GM19035 (cell line): ENCODE measurements around the gene UBXN11.
"Not testable (repeated sequence)": the region's sequence is repeated elsewhere in the genome, so short reads cannot be mapped to it uniquely, and the experiment has no call there.

Experiments
- ATAC-seq: cut with Tn5 transposase; IDR thresholded peaks from one replicate; pipeline ENCODE4 v1.9.1; 2021; ENCODE audit not compliant: unreplicated experiment

The UBXN11 gene

GRCh38 chr1:26305667-26306289 lies 658 bp downstream of the UBXN11 start:
- no peak for ATAC-seq

GRCh38 chr1:26302733-26303405 lies 3.6 kb downstream of the UBXN11 start:
- ATAC-seq = no peak

- ATAC-seq = no peak
These were observed 5.7 kb downstream of the UBXN11 start for GRCh38 chr1:26300578-26301275.

- no peak for ATAC-seq
These were observed 8.7 kb downstream of the UBXN11 start for GRCh38 chr1:26297791-26298124.

DNA sequence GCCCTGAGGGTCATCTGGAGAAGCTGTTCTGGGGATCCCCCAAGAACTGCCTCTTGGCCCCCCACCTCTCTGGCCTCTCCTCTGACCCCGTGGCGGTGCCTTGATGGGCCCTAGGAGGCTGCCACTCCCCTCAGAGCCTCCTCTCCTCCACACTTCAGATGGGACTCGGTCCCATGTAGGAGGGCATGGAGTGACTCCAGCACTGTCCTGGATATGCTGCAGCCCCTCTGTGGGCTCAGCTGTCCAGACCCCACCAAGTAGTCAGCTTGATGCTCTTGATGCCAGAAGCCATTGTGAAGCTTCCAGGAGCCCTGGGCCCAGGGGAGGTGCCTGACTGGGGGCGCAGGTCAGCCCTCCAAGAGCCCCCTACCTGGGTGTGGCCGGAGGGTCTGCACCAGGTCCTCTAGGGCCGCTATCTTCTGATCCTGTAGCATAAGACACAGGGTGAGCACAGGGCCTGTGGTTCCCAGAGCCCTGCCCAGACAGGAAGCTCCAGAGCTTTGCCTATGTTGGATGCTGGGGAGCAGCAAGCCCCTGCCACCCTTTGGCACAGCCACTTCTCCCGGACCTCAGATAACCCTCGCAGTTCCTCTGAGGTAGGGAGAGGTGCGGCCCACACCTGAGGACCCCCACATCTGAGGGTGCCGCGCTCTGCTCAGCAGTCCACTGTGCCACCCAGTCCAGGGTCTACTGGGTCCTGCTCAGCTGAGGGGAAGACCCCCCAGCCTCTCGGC lies 9.2 kb downstream of the UBXN11 start:
- ATAC-seq = no peak

DNA sequence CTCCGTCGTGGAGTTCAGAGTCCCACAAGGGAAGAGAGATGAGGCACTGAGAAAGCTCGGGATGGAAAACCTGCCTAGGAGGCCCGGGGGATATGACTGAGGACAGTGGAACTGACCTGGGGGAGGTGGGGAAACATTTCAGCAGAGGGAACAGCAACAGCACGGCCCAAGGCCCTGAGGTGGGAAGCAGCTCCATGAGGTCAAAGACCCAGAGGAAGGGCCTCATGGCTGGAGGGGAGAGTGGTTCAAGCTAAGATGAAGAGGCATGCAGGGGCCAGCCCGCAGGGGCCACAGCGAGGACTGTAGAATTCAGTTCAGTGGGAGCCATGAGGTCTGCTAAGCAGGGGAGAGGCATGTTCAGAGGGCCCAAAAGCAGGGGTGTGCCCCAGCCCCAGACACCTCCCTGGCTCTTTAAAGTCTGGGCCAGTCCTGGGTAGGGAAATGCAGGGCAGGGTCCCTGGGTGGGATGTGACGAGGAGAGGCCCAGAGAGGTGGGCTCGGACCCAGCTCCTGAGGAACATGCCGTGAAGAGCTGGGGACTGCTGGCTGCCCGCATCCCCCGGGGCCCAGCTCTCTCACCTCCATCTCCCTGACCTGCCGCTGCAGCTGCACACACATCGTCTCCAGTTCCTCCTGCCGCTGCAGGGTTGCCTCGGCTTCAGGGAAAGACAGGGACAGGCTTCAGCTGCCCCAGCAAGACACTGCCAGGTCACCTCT lies 9.9 kb downstream of the UBXN11 start:
- ATAC-seq = no peak

- ATAC-seq = no peak
These were observed 11.0 kb downstream of the UBXN11 start for GRCh38 chr1:26295194-26296138.

GRCh38 chr1:26293911-26294463 lies 12.4 kb downstream of the UBXN11 start:
- no peak for ATAC-seq

DNA sequence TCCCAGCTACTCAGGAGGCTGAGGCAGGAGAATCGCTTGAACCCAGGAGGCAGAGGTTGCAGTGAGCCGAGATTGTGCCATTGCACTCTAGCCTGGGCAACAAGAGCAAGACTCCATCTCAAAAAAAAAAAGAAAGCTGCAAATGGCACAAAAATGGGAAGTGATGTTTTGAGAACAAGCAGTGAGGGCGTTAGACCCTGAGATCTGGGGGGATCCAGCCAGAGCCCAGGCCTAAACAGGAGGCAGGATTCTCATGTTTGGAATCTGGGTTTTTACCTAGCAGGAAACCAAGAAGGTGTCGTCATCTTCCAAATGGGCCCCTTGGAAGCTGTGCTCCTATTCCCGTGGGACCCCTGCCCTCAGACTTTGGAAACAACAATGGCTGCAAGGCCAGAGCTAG lies 13.7 kb downstream of the UBXN11 start:
- ATAC-seq = not testable (repeated sequence)

DNA sequence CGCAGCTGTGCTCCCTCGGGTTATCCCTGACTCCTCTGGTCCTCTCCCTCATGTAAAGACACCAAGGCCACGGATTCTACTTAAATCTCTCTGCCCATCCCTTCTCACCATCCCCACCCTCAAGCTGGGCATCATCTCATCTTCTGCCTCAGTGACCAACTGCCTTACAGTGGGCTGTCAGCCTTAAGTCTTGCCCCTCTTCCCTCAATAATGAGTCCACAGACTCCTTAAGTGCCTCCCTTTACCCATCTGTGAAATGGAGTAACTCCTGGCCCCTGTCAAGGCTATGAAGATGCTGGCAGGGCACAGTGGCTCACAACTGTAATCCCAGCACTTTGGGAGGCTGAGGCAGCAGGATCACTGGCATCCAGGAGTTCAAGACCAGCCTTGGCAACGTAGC lies 14.5 kb downstream of the UBXN11 start:
- ATAC-seq = no peak

- ATAC-seq = no peak
These were observed 15.0 kb downstream of the UBXN11 start for GRCh38 chr1:26291433-26291832.

DNA sequence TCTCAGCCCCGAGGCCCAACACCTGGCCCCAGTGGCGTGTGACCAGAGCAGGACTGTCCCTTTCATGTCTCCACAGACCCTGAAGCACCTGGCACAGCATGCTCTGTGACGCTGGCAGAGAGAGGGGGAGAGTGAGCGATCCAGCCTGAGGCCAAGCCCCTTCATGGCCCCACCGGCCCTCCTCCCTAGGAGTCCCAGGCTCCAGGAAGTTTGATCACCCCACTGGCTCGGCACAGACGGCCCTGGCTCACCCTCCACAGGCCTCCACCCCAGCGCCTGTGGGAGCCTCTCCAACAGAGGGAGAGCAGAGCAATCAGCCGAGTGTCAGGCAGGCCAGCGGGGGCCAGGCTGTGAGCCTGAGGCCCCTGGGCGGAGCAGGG lies 15.6 kb downstream of the UBXN11 start:
- no peak for ATAC-seq

- ATAC-seq = no peak
These were observed 16.1 kb downstream of the UBXN11 start for GRCh38 chr1:26290122-26290881.

DNA sequence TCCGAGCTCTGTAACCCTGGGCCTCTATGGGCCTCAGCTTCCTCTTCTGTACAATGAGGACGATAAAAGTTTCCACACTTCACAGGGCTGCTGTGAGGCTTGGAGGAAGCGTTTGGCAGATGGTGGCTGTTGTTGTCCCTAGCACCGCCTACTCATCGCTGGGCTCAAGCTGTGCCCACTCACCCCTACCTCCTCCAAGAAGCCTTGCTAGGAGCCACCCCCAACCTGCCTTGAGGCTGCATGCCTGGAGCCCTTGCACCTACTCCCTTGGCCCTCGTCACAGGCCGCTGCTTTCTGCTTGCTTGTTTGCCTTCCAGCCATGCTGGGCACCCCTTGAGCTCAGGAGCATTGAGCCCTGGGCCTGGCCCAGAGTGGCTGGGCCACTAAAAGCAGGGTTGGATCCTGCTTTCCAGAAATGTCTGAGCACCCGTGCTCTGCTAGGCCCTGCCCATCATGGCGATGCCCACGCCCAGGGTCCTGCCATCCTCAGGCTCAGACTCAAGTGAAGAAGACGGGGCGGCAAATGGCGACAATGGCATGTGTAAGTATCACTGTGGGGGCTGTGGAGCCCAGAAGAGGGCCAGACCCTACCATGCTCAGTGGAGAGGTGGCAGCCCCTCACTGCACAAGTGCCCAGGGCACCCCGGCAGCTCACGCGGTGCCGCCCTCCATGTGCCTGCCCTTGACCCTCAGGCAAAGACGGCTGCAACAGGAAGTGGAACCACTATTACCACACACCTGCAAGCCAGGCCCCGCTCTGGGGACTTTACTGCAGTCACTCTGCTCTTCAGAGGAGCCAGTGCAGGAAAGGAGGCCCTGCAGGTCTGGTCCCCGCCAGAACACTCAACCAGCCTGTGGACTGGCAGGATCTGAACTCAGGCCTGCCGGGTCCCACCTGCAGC lies 17.0 kb downstream of the UBXN11 start:
- no peak for ATAC-seq

DNA sequence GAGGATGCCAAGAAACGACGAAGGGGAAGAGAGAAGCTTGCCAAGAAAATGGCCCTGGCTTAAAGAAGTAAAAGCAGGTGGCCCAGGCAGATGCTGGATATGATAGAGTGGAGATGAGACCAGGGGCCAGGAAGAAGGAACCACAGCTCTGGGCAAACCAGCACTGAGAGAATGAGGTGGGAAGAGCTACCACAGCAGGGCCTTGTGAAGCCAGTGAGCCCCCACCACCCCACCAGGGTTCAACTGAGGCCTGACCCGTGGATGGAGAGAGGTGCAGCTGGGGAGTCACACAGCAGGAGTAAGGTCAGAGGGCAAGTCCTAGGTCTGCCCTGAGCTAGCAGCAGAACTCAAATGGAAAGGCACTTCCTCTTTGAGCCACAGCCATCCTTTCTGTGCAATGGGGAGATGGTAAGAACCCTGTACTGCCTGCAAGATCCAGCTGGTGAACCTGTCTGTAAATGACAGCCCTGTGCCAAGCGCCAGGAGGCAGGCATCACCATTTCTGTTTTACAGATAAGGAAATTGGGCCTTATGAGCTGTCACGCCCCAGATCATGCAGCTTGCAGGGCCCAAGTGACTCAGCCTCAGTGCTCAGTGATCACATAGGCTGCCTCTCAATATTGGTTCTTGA lies 18.0 kb downstream of the UBXN11 start:
- ATAC-seq = no peak

GRCh38 chr1:26287811-26288210 lies 18.6 kb downstream of the UBXN11 start:
- ATAC-seq = no peak

- no peak for ATAC-seq
These were observed 19.3 kb downstream of the UBXN11 start for GRCh38 chr1:26287033-26287711.
